Measurements from ENCODE around the gene ATP11B.
"Not testable (repeated sequence)": the region's sequence is repeated elsewhere in the genome, so short reads cannot be mapped to it uniquely, and the experiment has no call there.

Gene ATP11B

GRCh38 chr3:182862159-182862860 is 69.0 kb downstream of the ATP11B start:
- no peak for ATAC-seq

GRCh38 chr3:182869059-182869458 is 75.8 kb downstream of the ATP11B start:
- TF ChIP-seq TCF4 (CRISPR knock-in tag; IDR thresholded peaks at IDR 0.05; ENCODE audit: borderline replicate concordance) (no peak), ESRRG (CRISPR knock-in tag; IDR thresholded peaks at IDR 0.05) (no peak), ZNF565 (CRISPR knock-in tag; conservative IDR thresholded peaks at IDR 0.05; ENCODE audit: low read depth) (no peak), ZNF8 (CRISPR knock-in tag; IDR thresholded peaks at IDR 0.05) (no peak), ZFP3 (CRISPR knock-in tag; IDR thresholded peaks at IDR 0.05) (no peak), ARNTL (CRISPR knock-in tag; IDR thresholded peaks at IDR 0.05; ENCODE audit: borderline replicate concordance, low read depth) (no peak), ZNF70 (CRISPR knock-in tag; IDR thresholded peaks at IDR 0.05) (no peak), TSHZ2 (CRISPR knock-in tag; IDR thresholded peaks at IDR 0.05) (no peak), CSDC2 (CRISPR knock-in tag; IDR thresholded peaks at IDR 0.05) (no peak), PATZ1 (CRISPR knock-in tag; IDR thresholded peaks at IDR 0.05; ENCODE audit: borderline replicate concordance) (no peak), TOX (CRISPR knock-in tag; IDR thresholded peaks at IDR 0.05; ENCODE audit: borderline replicate concordance) (no peak), ZC3H10 (CRISPR knock-in tag; IDR thresholded peaks at IDR 0.05) (no peak), SNAI2 (CRISPR knock-in tag; IDR thresholded peaks at IDR 0.05) (no peak), ZFP30 (CRISPR knock-in tag; IDR thresholded peaks at IDR 0.05) (no peak), RARB (CRISPR knock-in tag; IDR thresholded peaks at IDR 0.05) (no peak), CSRNP3 (CRISPR knock-in tag; IDR thresholded peaks at IDR 0.05) (no peak), GLIS3 (CRISPR knock-in tag; IDR thresholded peaks at IDR 0.05) (no peak), POU6F1 (CRISPR knock-in tag; IDR thresholded peaks at IDR 0.05; ENCODE audit: borderline replicate concordance, low read depth) (no peak), PPARA (CRISPR knock-in tag; IDR thresholded peaks at IDR 0.05; ENCODE audit: borderline replicate concordance) (no peak), CREB5 (CRISPR knock-in tag; IDR thresholded peaks at IDR 0.05; ENCODE audit: low read depth) (no peak)

More at GRCh38 chr3:182862159-182862860, 69.0 kb downstream of the ATP11B start:
- TF ChIP-seq OSR1 (CRISPR knock-in tag; IDR thresholded peaks at IDR 0.05): no peak
- TF ChIP-seq CSDC2 (CRISPR knock-in tag; IDR thresholded peaks at IDR 0.05): no peak
- TF ChIP-seq GLIS3 (CRISPR knock-in tag; IDR thresholded peaks at IDR 0.05): no peak
- TF ChIP-seq PATZ1 (CRISPR knock-in tag; IDR thresholded peaks at IDR 0.05; ENCODE audit: borderline replicate concordance): no peak
- no peak for TF ChIP-seq ARNTL (CRISPR knock-in tag; IDR thresholded peaks at IDR 0.05; ENCODE audit: borderline replicate concordance, low read depth)

GRCh38 chr3:182870917-182871316 is 77.6 kb downstream of the ATP11B start:
- ATAC-seq: not testable (repeated sequence)

More at GRCh38 chr3:182869059-182869458, 75.8 kb downstream of the ATP11B start:
- no peak for ATAC-seq
